ENCODE data around the gene CDSN.
"Not testable (repeated sequence)": the region's sequence is repeated elsewhere in the genome, so short reads cannot be mapped to it uniquely, and the experiment has no call there.

Gene CDSN, protein sequence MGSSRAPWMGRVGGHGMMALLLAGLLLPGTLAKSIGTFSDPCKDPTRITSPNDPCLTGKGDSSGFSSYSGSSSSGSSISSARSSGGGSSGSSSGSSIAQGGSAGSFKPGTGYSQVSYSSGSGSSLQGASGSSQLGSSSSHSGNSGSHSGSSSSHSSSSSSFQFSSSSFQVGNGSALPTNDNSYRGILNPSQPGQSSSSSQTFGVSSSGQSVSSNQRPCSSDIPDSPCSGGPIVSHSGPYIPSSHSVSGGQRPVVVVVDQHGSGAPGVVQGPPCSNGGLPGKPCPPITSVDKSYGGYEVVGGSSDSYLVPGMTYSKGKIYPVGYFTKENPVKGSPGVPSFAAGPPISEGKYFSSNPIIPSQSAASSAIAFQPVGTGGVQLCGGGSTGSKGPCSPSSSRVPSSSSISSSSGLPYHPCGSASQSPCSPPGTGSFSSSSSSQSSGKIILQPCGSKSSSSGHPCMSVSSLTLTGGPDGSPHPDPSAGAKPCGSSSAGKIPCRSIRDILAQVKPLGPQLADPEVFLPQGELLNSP

DNA sequence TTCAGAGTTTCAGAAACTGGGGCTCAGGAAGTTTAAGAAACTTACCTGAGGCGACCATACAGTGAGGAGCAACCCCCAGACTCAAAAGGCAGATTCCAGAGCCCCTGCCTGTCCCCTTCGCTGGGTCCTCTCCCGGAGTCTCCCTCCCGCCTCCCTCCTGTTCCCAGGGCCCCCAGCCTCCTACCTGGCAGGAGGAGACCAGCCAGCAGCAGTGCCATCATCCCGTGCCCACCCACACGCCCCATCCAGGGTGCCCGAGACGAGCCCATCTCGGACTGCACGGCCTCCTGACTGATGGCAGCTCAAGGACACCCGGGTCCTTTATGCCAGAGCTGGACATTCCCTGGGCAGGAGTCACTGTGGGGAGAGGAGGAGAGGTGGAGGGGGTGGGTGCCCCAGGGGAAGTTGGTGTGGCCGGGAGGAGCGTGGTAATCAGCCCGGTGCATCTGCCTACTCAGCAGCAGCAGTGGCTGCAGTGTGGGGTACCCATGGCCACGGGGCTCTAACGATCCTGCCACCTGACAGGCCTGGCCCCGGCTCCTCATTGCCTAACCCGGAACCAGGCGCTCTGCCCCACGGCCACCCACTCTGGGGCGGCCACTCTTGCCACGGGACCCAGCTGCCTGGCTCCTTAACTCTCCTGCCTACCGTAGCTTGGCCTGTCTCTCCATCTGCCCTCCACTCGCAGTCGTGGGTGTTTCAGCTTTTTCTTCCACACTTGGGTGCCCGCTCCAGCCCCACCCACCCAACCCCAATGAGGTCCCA, at the start of gene CDSN:
Gene CDSN, minus strand, starts transcription at position 296 of the 765 bp plus-strand sequence. Its CDS starts 27 bp downstream, at position 269.
- DNase-seq: no peak

DNA sequence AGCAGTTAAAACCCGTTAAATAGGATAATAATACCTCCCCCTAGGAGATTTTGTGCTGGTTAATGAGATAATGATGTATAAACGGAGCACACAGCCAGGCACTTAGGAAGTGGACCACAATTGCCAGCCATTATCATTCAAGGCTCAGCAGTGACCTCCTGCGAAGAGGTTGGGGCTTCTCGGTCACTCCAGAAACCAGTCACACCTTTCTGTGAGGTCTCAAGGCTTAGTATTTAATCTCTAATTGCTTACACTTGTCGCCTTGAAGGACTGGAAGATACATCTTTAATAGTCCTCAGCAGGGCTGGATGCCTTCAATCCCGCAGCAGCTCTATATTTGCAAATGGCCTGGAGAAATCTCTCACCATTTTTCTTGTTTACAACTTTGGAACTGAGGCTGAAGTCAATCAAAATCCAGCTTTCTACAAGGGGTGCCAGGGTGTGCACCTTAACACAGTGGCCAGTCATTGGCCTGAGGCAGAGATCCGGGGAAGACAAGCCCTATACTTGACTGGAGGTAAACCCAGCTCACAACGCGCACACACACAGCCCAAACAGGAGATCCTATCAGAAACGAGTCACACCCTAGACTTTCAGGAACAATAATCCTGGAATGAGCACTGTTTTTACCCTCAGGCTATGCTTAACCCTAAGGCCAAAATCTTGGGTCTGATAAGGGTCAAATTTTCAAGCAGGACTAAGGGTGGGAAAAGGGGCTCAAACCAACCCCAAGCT, 49.0 kb upstream of the CDSN start:
- no peak for DNase-seq

DNA sequence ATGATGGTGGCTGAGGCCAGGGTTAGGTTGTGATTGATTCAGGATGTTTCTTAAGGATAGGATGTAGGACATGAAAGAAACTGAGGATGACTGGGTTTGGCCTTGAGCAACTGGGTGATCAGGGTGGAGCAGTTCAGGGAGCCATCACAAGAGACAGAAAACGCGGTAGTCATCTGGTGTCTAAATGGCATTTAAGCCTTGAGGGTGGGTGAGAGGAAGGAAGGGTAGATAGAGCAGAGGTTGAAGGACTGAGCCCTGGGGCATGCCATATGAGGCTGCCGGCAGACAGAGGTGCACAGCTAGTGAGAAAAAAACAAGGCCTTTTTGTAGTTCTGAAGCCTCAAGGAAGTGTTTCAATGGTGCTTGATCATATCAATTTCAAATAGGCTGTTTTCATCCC, 48.4 kb upstream of the CDSN start:
- DNase-seq: no peak

DNA sequence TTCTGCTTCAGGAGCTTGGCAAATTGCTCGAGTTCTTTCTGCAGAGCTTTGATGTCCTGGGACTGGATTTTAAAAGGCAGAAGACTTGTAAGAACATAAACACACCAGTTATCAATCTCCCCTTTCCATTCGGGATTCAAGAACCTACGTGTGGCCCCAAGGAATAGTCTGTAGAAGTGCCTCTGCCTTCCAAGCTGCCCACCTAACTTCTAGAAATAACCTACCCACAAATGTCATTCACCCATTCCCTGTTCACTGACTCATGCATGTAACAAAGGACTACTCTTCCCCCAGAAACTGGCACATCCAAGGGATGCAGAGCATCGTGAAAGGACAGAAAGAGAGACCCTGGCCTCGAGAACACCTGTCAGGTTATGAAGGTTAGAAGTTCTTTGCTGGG, 45.7 kb upstream of the CDSN start:
- no peak for DNase-seq

DNA sequence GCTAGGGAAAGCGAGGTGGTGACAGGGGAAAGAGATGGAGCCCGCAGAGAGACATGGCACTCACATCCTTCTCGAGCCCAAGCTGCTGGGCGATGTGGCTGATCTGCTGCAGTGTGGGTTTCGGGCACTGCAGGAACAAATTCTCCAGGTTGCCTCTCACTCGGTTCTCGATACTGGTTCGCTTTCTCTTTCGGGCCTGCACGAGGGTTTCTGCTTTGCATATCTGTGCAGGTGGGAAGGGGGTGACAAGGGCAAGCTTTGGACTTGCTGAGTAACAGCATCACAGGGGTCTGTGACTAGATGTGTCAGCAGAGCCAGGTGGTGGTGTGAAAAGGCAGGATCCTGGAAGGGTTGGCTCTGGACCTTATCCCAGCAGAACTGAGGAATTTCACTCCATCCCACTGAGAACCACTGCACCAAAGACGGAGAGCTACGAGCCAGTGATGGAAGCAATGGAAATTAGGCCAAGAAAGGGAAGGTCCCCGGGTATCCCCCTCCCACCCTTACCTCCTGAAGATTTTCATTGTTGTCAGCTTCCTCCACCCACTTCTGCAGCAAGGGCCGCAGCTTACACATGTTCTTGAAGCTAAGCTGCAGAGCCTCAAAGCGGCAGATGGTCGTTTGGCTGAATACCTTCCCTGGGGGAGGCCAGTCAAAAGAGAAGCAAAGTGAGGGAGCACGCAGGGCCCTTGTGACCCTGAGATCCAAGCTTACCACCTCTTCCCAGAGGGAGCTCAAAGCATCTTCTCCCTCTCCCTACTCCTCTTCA, 45.0 kb upstream of the CDSN start:
- not testable (repeated sequence) for DNase-seq

DNA sequence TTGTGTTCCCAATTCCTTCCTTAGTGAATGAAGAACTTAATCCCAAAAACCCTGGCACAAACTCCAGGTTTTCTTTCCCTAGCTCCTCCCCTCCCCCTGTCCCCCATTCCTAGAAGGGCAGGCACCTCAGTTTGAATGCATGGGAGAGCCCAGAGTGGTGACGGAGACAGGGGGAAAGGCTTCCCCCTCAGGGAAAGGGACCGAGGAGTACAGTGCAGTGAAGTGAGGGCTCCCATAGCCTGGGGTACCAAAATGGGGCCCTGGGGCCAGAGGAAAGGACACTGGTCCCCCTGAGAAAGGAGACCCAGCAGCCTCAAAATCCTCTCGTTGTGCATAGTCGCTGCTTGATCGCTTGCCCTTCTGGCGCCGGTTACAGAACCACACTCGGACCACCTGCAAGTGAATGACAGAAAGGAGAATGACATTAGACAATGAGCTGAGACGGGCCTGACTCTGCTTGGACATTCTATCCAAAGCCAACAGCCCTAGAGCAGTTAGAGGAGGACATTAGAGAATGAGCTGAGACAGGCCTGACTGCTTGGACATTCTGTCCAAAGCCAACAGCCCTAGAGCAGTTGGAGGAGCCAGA, 44.3 kb upstream of the CDSN start:
- DNase-seq: not testable (repeated sequence)

DNA sequence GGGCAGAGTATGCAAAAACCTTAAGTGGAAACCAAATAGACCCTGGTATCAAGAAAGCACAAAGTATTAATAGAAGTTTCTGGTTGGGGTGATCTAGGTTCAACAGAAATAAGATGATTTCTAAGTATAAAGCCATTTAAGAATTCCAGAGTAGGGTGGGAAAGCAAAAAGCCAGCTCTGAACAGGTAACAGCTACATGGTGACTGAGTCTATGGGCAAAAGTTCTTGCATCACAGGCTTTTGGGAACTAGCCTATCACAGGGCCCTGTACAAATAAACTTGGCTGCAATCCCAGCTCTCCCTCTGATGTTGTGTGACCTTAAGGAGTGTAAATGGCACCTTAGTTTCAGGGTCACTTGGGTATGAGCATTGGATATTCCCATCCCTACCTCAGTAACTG, 43.7 kb upstream of the CDSN start:
- DNase-seq: no peak

DNA sequence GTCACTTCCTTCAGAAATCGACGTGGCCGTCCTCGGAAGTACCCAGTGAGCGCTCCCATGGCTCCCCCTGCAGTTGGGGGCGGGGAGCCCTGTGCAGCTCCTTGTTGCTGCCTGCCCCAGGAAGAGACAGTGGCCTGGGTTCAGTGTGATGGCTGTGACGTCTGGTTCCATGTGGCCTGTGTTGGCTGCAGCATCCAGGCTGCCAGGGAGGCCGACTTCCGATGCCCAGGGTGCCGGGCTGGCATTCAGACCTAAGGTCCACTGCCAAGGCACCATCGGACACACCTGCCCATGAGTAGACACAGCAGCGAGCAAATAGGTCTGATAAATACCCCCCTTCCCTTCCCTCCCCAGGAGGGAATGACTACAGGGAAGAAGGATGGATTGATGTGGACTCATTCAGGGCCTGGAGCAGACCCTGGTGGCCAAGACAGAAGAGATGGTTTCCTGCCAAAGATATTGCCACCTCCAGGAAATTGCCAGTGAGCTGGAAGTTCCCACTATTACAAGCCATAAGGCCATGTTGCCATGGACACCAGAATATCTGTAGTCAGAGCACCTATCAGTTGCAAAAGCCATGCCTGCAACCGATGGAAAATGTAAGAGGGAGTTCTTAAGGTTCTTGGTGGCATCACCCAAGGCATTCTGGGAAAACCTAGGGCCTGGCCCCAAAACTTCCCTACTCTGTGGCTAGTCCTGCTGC, 42.4 kb upstream of the CDSN start:
- DNase-seq: no peak

DNA sequence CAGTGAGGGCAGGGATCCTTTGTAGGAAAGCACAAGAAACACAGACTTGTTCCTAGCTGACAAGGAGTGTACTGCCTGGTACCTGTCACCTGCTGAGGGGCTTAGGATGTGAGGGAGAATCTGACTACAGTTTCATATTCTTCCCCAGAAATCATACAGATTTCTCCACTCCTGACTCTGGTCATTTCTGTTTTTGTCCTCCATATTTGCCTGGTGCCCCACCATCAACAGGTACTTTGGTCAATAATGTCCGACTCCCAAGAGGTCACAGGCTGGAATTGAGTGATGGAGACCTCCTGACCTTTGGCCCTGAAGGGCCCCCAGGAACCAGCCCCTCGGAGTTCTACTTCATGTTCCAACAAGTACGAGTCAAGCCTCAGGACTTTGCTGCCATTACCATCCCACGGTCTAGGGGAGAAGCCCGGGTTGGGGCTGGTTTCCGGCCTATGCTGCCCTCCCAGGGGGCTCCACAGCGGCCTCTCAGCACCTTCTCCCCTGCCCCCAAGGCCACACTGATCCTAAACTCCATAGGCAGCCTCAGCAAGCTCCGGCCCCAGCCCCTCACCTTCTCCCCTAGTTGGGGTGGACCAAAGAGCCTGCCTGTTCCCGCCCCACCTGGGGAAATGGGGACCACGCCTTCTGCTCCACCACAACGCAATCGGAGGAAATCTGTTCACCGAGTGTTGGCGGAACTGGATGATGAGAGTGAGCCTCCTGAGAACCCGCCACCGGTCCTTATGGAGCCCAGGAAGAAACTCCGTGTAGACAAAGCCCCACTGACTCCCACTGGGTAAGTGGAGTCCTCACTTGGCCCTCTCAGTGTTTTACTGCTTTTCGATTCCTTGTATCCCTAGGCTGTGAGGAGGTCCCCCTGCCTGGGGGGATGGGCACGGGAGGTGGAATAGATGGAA, 41.2 kb upstream of the CDSN start:
- DNase-seq: no peak

DNA sequence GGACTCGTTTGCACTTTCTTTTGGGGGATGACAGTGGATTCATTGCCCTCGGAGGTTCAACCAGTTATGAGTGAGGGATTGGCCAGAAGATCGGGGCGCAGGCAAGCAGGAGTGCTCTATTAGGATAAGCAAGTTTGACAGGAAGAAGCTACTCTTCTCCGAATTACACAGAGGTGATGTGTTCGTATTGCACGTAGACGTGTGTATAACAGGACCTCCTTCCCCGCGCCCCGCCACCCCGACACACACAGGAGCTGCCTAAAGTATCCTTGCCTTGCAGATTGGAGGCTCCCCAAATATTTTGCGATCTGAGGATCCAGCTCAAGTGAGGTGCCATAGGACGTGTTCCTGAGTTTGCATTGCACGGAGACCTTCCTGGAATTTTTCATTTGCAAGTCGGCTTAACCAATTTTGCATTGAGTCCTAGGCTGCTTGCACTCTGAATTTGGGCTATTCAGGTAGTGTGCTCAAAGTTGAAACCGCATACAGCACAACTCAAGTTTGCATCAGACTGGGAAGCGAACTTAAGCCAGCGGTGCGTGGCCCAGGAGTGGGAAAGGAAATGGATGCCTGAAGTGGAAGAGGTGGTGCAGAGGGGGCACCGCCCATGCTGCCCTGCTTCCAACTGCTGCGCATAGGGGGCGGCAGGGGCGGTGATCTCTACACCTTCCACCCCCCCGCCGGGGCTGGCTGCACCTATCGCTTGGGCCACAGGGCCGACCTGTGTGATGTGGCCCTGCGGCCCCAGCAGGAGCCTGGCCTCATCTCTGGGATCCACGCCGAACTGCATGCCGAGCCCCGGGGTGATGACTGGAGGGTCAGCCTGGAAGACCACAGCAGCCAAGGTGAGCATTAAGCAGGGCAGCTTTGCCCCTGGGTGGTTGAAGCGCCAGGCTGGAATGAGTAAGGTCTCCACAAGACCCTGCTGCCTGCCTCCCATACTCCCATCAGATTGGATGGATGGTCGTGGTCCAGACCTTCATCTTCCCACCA, 38.9 kb upstream of the CDSN start:
- no peak for DNase-seq

DNA sequence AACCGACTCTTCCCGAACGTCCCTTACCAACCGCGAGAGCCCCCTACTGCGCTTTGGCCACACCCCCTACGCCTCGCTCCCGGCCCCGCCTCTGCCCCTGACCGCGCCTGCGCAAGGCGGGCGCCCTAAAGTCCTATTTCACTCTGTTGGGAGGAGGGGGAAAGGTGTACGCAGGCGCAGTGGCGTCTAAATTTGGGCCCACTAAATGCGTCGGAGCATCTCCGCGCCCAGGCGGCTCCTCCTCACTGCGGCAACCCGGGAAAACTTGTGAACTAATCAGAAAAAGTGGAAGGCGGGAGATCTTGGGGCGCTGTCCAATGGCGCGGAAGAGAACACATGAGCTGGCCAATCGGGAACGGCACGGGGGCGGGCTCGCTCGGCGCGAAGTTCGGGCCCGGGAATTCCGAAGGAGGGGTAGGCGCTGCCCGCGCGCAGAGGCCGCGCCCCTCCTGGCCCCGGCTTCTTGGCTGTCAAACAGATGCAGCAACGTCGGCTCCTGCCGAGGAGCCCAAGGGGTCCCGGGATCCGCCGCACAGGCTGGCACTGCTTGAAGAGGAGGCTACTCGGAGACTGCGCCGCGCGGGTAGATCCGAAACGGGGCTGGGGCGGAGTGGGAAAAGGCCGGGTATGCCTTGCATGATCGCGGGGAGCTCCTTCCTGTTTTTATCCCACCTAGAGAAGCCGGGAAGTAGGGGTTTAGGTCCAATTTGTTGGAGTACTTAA, 38.1 kb upstream of the CDSN start, which contains the start of gene TCF19:
Gene TCF19, plus strand, starts transcription at position 450 of the 723 bp plus-strand sequence. CDS start 881 bp downstream, outside the sequence.
- DNase-seq: peak; percentile 99

DNA sequence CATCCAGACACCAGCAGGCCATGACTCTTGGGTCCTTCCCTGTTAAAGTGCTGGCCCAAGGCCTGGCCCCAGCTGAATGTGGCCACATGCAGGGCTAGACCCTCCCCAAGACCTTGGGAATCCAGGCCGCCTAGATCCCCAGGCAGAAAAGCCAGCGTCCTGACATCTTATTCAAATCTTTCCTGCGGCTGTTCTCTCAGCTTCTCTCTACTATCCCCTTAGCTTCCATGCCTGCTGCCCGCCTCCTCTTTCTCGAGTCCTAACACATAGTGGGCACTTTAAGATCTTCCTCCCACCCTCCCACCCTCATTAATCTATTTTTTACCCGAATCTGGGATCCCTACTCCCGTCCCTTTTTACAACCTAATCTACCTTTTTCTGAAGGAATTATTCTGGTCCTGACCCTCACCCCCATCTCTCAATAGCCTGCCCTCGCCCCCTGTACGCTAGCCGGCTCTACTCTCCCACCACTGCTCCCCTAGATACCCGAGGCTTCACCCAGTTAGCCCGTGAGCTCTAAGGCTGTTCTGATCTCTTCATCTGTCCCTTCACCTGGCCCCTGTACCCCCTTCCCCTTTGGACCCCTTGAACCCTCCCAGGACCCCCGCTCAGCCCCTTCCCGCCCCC, 37.4 kb upstream of the CDSN start, which contains the start of gene CCHCR1:
Gene CCHCR1, minus strand, starts transcription at position 290 of the 627 bp plus-strand sequence. Its CDS starts 202 bp downstream, at position 88.
- DNase-seq: no peak

DNA sequence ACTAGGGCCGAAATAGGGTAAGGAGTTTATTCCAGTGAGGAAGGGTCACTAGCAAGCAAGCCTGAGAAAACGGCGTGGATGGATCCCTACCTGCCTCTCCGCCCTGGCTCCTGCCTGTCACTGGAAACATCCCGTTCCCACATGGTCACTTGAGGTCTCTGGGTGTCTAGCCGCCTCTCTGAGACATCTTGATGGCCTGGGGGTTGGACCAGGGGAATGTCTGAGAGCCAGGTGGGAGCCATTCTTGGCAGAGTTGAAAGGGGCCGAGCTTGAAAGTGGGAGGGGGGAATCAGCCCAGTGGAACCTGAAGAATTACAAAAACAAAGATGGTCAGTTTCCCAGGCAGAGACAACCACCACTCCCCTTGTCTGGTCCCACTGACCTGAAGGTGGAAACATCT, 36.4 kb upstream of the CDSN start:
- DNase-seq: no peak

DNA sequence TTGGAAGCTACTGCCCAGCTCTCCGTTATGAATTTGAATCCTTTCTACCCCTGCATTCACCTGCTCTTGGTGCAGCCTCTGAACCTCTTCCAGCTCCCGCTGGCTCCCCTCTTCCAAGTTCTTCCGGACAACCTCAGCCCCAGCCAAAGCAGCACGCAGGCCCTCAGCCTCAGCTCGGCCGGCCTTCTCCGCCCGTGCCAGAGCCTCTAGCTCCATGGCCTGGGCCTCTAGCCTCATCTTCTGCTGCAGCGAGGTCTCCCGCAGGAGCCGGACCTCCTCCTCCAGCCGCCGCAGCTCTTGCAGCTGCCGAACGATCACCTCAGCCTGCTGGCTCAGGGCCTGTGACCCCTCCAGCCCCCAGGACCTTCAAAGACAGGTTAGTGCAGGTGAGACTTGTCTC, 34.2 kb upstream of the CDSN start:
- DNase-seq: no peak

DNA sequence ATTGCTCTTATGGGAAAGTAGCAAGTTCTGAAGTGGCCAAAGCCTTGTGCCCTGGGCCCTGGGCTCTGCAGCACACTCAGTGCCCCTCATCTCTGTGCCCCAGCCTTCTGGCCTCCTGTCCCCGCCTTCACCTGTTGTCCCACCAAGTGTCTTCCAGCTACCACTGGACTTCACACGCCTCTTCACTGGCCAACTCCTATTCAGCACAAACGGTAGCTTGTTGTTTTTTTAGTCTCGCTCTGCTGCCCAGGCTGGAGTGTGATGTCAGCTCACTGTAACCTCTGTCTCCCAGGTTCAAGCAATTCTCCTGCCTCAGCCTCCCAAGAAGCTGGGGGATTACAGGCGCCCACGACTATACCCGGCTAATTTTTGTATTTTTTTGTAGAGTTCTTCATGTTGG, 32.5 kb upstream of the CDSN start:
- DNase-seq: no peak

DNA sequence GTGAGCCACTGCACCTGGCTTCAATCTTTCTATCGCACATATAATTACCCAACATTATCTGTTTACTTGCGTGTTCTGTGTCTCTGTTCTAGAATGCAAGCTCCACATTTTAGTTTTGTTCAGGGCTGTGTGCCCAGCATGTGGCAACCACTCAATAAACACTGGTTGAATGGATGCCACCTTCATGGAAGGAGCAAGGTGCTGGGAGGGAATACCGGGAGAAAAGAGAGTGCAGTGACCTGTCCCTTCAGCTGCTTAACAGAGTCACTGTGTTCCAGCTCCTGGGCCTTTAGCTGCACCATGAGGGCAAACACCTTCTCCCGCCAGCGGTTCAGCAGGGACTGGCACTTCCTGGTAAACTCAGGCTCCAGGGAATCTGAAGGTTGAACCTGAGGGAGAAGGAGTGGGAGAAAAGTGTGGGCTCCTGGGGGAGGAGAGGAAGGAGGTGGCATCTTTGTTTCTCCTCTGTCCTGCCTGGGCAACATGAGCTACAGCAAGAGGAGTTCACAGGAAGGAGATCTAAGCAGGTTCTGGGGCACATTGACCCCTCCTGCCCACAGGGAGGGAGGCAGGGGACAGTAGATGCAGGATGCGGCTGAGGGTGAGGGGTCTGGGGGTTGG, 29.7 kb upstream of the CDSN start:
- DNase-seq: no peak

DNA sequence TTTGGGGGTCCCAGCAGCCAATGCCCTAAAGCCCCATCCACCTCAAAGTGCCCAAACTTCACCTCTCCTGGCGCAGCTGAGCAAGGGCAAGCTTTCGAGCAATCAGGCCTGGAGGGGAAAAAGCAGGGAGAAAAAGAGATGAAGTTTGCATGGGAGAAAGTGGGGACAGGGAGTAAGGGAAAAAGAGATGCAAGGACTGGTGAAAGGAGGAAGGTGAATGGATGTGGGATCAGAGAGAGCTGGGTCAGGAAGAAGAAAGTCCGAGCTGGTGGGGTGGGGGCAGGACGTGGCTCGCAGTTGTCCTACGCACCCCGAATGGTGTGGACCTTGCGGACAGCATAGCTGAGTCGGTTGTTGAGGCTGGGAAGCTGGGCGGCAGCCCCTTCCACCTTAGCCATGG, 25.1 kb upstream of the CDSN start:
- DNase-seq: no peak

All from fibroblast of skin of right quadriceps (primary cell).